ENCODE measurements around the gene IFNAR2.

IFNAR2 gene

GRCh38 chr21:33229784-33230544, at the start of gene IFNAR2:
Gene IFNAR2 (plus strand): TSS chr21:33229938. CDS start chr21:33241923, 11,985 bp downstream.
- DNase-seq (ENCODE audit: low read depth in 2 of 2): peak; percentile 39 to 66

DNA sequence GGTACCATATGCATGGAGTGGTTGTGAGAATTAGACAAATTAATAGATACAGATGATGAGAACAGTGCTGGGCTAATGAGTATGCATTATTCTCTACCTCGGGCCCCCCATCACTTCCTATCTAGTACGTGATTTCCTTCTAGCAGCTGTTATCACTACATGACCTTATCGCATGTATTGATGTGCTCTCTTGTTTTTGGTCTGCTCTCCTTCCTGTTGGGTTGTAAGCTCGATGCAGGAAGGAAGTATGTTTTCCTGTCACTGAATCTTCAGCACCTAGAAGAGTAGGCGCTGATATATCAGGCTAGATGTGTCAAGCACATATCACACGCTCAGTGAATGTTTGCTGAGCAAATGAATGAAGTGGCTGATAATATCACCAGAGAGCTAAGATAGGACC, 43.9 kb upstream of the IFNAR2 start:
- peak in 1 of 2 donors; percentile 7 for DNase-seq (ENCODE audit: low read depth in 2 of 2)

- DNase-seq (ENCODE audit: low read depth in 2 of 2): no peak
Observed at GRCh38 chr21:33187276-33187675, 42.5 kb upstream of the IFNAR2 start.

GRCh38 chr21:33189237-33189636, 40.5 kb upstream of the IFNAR2 start:
- DNase-seq (ENCODE audit: low read depth in 2 of 2): no peak

DNA sequence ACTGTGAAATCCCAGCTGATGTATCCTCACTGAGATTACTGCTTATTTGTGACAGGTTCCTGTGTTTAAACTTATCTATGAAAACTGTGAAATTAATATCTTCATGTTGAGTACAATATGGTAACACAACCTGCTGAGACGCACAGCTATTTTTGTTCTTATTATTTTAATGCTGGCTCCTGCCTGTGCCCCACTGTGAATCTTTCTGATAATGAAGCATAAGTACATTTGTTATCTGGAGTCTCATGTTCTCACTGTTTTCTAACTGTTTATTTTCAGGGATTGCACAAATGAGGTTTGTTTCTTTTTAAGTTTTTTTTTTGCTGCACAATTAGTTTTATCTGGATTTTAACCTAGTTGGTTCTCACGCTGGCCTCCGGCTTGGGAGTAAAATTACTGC, 39.9 kb upstream of the IFNAR2 start:
- DNase-seq (ENCODE audit: low read depth in 2 of 2): no peak

- peak in 1 of 2 donors; percentile 49 for DNase-seq (ENCODE audit: low read depth in 2 of 2)
Observed at GRCh38 chr21:33196941-33197374, 32.8 kb upstream of the IFNAR2 start.

- no peak for DNase-seq (ENCODE audit: low read depth in 2 of 2)
Observed at GRCh38 chr21:33197496-33197895, 32.2 kb upstream of the IFNAR2 start.

DNA sequence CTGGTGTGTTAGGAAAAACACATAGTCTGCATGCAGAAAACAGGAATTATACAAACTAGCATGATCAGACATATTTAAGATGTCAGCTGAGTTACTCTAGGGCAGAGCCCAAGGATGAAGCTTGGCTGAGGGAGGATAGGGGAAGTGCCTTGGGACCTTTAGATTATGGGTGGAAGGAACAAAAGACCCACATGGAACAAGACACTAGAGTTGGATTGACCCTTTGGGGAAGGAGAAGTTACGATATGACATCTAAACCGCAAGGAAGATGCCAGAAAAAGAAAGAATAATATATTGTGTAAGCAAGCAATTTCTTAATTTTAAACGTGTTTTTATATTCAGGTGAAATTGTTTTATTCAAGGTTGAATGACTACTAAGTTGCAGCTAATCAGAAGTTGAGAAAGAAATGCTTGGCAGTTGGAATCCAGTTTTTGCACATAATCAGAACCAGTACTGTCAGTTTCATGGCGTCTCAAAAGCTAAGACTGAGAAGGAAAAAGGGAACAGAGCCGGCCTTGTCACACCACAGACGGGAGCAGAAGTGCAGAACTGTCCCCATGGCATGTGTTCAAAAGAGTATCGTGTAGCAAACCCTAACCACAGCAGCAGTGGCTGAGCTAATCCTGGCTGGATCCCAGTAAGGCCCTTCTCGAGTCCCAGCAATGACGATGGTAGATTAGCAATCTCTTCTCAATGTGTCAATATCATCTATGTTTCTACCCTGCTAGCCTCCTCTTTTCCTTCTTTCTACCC, 31.2 kb upstream of the IFNAR2 start:
- no peak for DNase-seq (ENCODE audit: low read depth in 2 of 2)

DNA sequence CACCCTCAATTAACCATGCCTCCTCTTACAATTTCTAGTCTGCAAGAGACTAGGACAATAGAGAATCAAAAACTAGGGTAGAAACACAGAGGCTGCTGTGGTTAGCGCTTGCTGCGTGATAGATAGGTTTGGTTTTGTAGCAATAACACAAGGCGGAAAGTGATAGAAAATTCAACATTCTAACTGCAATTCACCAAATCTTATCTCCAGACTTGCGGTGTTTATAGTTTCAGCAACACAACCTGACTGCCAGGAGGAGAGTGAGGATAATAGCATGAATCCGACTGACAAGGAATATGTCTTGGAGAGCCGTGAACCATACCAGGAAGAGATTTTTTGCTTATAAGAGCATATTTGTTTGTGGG, 30.7 kb upstream of the IFNAR2 start:
- DNase-seq (ENCODE audit: low read depth in 2 of 2): no peak

- DNase-seq (ENCODE audit: low read depth in 2 of 2): peak; percentile 51 to 64
Observed at GRCh38 chr21:33199516-33200217, 30.1 kb upstream of the IFNAR2 start.

- DNase-seq (ENCODE audit: low read depth in 2 of 2): no peak
Observed at GRCh38 chr21:33201956-33202355, 27.8 kb upstream of the IFNAR2 start.

DNA sequence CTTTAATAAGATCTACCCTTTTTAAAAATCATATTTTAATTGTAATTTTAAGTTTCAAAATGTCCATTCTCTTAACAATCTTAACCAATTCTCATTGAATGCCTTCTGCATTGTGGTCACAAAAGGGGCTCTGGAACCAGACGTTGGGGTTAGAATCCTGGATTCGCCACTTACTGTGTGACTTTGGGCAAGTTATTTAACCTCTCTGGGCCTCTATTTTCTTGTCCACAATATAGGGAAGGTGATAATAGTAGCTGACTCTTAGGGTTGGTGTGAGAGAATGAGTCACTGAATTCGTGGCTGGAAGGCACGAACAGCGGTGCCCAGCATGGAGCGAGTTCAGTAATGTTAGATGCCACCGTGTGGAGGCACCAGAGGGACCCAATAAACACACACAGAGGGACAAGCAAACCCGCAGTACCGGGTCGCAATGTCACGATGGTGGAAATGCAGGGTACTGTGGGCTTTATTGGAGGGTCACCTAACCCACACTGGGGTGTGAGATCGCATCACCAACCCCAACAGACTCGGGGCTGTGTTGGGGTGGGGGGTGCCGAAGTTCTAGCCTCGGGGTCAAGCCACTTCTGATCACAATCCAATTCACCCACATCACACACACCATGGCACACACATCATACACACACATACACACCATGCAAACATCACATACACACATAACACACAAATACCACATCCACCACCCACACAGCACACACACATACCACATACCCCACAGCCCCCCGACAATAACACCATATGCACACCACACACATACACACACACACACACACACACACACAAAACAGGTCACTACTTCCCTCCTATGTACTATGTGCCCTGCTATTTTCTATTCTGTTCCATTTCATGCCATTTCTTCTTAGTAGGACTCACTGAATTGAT, 27.0 kb upstream of the IFNAR2 start:
- DNase-seq (ENCODE audit: low read depth in 2 of 2): no peak

- DNase-seq (ENCODE audit: low read depth in 2 of 2): no peak
Observed at GRCh38 chr21:33203371-33203724, 26.4 kb upstream of the IFNAR2 start.

GRCh38 chr21:33205476-33205875, 24.3 kb upstream of the IFNAR2 start:
- DNase-seq (ENCODE audit: low read depth in 2 of 2): no peak

GRCh38 chr21:33206771-33207281, 22.9 kb upstream of the IFNAR2 start:
- no peak for DNase-seq (ENCODE audit: low read depth in 2 of 2)

DNA sequence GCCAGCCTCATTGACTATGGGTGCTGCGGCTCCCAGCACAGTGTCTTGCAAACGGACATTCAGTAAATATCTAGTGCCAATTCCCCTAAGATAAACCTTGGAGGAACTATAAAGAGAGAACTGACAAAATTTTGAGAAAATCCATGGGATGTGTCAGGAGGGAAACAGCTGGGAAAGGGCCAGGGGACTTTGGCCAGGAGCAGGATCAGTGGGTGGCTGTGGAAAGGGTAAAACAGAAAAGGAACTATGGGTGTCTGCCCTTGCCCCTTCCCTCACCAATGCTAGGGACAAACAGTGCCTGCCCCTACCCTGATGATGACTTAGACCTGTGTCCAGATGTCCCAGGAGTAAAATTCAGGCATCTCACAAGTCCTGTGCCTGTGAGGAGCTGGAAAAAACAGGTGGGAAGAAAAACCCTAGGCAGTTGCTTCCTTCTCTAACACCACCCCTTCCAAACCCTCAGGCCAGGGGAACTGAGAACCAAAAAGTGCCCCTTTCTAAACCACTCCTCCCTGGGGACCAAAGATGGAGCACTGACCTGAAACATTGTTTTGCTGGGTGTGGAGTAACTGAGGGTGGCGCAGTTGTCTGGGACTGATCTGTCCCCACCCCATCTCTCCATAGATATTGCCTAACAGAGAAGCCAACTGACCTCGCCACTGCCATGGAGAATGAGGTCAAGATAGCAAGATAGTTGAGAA, 22.1 kb upstream of the IFNAR2 start:
- DNase-seq (ENCODE audit: low read depth in 2 of 2): no peak

DNA sequence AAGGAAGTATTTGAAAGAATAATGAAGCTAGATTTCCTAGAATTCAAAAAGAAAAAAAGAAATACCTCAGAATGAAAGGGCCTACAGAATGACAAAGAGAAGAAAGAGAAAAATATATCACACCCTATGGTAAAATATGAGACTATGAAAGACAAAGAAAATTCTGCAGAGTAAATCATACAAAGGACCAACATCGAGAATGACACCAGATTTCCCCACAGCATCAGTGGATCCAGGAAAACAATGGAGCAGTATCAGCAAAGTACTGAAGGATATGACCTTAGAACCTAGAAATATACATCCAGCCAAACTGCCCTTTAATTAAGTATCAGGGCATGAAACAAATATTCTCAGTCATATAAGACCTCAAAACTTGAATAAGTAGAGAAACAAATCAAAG, 21.2 kb upstream of the IFNAR2 start:
- no peak for DNase-seq (ENCODE audit: low read depth in 2 of 2)

- DNase-seq (ENCODE audit: low read depth in 2 of 2): no peak
Observed at GRCh38 chr21:33211305-33211704, 18.4 kb upstream of the IFNAR2 start.

GRCh38 chr21:33211732-33212131, 18.0 kb upstream of the IFNAR2 start:
- DNase-seq (ENCODE audit: low read depth in 2 of 2): no peak

DNA sequence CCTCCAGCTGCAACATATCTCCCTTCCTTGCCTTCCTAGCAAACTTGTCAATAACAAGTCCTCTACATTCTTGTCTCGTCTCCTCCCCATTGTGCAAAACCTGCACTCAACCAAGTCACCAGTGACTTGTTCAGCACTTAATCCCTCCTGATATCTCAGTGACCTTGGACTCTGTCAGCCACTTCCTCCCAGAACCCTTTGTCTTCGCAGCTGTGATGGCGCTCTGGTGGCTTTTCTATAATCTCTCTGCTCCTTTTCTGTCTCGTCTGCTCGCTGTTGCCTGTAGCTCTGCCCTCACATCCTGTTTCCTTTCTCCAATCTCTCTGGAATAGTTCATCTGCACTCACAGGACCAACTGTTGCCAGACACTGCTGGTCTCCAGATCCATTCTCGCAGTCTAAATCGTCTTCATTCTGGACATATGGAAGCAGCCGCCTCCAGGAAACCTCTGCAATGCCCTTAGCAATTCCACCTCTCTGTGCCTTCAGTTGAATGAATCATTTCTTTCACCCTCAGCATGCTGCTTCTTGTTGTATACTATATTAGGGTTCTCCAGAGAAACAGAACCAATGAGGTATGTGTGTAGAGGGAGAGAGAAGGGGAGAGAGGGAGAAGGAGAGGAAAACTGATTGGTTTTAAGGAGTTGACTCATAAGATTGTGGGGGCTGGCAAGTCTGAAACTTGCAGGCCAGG, 17.4 kb upstream of the IFNAR2 start:
- no peak for DNase-seq (ENCODE audit: low read depth in 2 of 2)
